ENCODE results near the gene MCUB. TPM values are rescaled to one million over a fixed set of nuclear protein-coding genes. Genes with fewer than 3 reads are reported as not detected.

Gene MCUB
- total RNA-seq, 4 donors from 2014 or later, result 11.5 to 35.5 (median 22.3) TPM

DNA sequence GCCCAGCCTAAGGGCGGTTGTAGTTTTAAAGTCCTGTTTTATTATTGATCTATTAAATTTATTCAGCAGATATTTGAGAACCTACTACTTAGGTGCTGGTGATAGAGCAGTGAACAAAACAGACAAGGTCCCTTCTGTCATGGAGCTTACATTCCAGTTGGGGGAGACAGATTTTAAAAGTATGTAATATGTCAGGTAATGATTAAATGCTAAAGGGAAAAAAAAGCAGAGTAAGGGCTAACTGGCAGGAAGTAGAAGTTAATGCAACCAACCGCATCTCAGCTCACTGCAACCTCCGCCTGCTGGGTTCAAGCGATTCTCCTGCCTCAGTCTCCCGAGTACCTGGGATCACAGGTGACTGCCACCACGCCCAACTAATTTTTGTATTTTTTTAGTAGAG, 7.8 kb upstream of the MCUB start:
- TF ChIP-seq, protein P1, sequence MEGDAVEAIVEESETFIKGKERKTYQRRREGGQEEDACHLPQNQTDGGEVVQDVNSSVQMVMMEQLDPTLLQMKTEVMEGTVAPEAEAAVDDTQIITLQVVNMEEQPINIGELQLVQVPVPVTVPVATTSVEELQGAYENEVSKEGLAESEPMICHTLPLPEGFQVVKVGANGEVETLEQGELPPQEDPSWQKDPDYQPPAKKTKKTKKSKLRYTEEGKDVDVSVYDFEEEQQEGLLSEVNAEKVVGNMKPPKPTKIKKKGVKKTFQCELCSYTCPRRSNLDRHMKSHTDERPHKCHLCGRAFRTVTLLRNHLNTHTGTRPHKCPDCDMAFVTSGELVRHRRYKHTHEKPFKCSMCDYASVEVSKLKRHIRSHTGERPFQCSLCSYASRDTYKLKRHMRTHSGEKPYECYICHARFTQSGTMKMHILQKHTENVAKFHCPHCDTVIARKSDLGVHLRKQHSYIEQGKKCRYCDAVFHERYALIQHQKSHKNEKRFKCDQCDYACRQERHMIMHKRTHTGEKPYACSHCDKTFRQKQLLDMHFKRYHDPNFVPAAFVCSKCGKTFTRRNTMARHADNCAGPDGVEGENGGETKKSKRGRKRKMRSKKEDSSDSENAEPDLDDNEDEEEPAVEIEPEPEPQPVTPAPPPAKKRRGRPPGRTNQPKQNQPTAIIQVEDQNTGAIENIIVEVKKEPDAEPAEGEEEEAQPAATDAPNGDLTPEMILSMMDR (IDR thresholded peaks at IDR 0.05; ENCODE audit: low read depth), result no peak

DNA sequence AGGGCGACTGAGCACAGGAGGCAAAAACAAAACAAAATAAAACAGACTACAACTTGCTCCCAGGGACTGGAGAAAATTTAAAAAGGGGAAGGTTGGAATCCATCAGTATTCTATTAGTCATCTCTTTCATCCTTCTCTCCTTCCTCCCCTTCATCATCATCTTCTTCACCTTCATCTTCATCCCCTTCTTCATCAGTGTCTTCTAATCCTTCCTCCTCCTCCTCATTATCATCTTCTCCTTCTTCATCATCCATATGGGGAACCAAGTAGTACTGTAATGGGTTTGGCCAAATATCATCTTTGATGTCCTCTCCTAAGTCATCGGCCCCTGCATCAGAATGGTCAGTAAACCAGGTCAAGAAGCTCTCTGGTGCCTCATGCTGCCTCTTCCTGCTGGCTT, 6.9 kb upstream of the MCUB start:
- TF ChIP-seq, protein P1 (IDR thresholded peaks at IDR 0.05; ENCODE audit: low read depth), result no peak

DNA sequence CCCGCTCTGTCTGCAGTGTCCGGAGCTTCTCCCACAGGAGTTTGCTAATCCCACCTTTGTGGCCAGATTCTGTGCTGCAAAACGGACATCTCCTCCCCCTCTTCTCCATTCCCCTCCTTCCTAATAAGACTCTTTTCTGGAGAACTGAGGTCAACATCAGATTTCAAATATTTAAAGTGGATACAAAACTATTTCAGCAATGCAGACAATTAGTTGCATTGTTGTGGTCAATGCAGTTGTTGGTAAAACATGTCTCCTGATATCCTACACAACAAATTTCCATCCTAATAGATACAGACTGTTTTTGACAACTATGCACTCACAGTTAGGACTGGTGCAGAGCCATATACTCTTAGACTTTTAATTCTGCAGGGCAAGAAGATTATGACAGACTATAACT, 5.1 kb upstream of the MCUB start:
- TF ChIP-seq, protein P1 (IDR thresholded peaks at IDR 0.05; ENCODE audit: low read depth), result no peak

DNA sequence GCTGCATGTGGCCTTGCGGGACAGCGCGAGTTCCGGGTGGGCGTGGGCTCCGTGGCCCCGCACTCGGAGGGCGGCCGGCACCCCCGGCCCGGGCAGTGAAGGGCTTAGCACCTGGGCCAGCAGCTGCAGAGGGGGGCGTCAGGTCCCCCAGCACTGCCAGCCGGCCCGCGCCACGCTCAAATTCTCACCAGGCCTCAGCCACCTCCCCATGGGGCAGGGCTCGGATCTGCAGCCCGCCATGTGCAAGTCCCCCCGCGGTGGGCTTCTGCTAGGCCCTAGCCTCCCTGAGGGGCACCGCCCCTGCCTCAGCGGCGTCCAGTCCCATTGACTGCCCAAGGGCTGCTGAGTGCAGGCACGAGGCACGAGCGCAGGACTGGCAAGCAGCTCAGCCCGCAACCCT, 2.6 kb upstream of the MCUB start:
- TF ChIP-seq, protein P1 (IDR thresholded peaks at IDR 0.05; ENCODE audit: low read depth), result no peak

DNA sequence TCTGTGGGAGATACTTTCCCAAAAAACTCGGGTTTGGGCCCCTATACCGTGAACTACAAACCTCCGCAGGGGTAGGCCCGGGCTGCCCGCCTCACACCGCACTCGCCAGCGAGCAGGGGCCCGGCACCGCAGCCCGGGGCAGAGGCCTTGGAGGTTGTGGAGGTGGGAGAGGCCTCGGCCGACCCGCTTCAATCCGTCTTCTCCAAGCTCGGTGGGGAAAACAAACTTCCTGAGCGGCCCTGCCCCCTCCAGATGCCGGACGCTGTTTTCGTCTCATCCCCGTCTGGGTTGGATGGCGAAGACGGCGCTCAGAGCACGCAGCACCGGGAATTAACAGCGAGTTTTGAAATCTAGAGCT, 442 bp upstream of the MCUB start:
- TF ChIP-seq, protein P1 (IDR thresholded peaks at IDR 0.05; ENCODE audit: low read depth), result no peak

DNA sequence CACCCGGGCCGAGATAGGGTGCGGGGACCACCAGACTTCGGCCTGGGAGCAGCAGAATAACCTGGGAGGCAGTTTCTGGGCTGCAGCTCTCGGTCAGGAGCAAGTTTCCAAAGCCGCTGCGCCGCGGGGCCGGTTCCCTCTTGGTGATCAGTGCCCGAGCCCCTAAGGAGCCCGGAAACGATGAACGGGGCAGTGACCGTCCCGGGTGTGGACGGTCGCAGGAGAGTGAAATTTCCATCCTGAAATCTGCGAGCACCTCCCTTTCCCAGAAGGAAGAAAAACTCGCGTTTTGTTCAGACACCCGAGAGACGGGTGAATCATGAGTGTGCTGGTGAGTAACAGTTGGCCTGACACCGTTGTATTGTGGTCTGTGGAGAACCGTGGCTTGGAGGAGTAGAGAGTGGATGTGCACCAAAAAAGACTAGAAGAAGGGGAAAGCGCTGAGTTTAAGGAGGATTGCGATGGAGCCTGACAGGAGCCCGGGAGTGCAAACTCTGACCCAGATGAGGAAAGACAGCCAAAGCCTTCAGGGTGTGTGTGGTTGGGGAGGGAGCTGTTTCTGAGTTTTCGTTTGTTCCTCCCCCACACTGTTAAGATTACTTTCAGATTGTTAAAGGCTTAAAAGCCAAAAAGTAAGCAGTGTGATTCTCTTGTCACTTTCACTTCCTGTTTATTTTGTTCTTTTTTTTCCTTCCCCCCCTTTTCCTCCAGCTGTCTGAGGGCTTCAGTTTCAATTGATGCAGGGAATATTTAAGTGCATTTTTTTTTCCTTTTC, 828 bp downstream of the MCUB start:
- TF ChIP-seq, protein P1 (IDR thresholded peaks at IDR 0.05; ENCODE audit: low read depth), result no peak

DNA sequence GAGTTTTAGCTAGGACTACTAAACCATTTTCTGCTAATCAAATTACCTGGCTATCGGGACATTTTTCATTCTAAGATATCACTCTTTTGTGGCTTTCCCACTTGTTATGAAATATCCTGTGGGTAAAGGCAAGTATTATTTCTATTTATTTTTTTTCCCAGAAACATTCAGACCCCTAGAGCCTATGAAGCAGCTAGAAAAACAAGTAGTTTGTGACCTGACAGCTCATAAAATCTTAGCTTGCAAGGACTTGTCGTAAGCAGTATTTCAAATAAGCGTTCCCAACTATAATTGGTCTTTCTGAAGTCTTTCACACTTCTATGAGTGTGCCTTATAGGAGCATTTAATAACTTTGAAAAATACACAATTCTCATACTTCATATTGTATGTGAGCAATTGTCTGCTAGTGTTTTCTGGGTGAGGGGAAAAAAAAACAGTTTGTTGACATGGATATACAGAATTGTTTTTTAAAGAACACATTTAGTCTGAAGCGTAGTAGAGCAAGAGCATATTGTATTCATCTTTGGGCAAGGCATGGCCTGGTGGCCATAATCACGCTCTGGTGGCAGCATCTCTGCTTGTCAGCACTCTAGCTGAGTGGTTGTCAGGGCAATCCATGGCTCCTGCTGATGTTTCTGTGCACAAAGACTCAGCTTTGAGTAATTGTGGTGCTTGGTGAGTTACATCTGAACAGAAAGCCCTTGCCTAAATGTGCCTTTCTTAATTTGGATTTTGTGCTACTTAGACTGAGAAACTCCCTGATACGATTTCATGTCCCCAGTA, 2.6 kb downstream of the MCUB start:
- TF ChIP-seq, protein P1 (IDR thresholded peaks at IDR 0.05; ENCODE audit: low read depth), result no peak

All from subcutaneous adipose tissue (tissue), 4 donors.